Ecto neural progenitor cell (in vitro differentiated cells): ENCODE measurements around the gene CPSF4L.
A peak's percentile ranks its signal among the peaks of the same experiment; 100 is the strongest.
"Not testable (repeated sequence)": the region's sequence is repeated elsewhere in the genome, so short reads cannot be mapped to it uniquely, and the experiment has no call there.

Experiments
- DNase-seq: peaks from one replicate; pipeline ENCODE4 v3.0.0-alpha.2; 2018; ENCODE audit warnings: low spot score

The CPSF4L gene

DNA sequence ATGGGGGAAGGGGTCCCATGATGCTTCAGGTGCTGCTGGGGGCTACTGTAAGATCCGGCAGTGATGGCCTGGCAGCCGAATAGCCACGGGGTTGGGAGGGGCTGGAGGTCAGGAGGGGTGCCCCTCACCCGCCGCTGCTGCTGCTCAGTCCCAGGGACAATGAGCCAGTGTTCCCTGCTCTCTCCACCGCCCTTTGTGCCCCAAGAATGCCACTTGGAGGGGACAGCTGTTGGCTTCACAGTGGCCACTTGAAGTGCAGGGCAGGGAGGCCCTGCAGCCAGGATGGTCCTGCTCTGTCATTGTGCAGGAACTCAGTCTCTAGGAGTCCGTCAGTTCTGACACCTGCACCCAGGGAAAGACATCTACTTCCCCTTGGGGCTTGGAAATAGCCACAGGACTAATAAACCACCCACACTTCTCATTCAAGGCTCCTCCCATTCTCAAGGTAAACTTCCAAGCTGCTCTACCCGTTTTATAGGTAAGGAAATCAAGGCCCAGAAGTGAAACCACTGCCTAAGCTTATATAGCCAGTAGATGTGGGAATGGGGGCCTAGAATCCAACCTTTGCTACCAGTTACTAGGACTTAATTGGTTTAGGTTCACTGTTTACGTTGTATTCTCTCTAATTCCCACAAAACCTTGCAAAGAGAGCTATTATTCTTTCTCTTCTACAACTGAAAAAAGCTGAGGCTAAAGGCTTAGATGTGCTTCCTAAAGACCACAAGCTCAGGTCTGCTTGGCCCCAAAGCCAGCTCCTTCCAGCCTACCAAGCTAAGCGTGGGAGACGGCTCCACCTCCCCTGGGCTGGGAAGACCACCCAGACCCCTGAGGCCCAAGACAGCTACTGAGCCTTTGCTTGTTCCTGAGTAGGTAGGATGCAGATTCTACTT lies 6.2 kb upstream of the CPSF4L start:
- DNase-seq: no peak

DNA sequence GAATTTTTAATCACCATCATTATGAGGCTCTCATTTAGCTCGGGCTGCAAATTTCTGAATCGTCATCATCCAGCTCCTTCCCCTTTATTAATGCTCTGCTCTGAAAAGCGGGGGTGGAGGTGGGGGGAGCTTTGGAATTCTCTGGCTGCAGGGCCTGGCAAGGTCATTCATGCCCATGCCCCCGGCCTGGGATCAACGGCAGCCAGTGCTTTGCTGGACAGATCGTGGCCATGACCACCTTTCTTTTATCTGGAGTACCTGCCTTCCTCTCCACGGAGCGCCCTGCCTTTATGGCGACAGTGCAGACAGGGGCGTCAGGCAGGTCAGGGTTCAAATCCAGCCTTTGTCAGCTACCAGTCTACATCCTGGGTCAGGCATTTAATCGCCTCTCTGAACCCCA lies 5.1 kb upstream of the CPSF4L start:
- DNase-seq: no peak

DNA sequence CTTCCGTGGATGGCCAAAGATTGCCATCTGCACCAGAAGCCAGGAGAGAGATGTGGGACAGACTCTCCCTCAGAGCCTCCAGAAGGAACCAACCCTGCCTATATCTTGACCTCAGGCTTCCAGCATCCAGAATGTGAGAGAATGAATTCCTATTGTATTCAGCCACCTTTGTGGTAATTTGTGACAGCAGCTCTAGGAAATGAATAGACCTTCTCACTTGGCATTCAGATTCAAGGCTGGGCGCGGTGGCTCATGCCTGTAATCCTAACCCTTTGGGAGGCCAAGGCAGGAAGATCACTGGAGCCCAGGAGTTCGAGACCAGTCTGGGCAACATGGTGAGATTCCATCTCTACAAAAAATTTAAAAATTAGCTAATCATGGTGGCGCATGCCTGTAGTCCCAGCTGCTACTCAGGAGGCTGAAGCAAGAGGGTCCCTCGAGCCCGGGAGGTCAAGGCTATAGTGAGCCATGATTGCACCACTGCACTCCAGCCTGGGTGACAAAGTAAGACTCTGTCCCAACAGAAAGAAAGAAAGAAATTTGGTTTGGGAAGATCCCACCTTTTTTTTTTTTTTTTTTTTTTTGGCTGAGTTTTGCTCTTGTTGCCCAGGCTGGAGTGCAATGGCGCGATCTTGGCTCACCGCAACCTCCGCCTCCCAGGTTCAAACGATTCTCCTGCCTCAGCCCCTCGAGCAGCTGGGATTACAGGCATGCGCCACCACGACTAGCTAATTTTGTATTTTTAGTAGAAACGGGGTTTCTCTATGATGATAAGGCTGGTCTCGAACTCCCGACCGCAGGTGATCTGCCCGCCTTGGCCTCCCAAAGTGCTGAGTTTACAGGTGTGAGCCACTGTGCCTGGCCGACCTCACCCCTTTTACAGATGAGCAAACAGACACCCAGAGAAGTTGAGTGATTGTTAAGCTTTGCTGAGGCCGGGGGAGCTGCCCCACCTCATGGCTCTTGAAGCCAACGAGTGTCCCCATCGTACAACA lies 4.3 kb upstream of the CPSF4L start:
- DNase-seq: no peak

DNA sequence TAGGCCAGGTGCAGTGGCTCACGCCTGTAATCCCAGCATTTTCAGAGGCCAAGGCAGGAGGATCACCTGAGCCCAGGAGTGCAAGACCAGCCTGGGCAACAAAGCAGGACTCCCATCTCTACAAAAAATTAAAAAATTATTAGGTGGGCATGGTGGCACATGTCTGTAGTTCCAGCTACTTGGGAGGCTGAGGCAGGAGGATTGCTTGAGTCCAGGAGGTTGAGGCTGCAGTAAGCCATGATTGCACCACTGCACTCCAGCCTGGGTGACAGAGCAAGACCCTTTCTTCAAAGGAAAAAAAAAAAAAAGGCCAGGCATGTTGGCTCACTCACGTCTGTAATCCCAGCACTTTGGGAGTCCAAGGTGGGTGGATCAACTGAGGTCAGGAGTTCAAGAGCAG lies 2.8 kb upstream of the CPSF4L start:
- DNase-seq: not testable (repeated sequence)

DNA sequence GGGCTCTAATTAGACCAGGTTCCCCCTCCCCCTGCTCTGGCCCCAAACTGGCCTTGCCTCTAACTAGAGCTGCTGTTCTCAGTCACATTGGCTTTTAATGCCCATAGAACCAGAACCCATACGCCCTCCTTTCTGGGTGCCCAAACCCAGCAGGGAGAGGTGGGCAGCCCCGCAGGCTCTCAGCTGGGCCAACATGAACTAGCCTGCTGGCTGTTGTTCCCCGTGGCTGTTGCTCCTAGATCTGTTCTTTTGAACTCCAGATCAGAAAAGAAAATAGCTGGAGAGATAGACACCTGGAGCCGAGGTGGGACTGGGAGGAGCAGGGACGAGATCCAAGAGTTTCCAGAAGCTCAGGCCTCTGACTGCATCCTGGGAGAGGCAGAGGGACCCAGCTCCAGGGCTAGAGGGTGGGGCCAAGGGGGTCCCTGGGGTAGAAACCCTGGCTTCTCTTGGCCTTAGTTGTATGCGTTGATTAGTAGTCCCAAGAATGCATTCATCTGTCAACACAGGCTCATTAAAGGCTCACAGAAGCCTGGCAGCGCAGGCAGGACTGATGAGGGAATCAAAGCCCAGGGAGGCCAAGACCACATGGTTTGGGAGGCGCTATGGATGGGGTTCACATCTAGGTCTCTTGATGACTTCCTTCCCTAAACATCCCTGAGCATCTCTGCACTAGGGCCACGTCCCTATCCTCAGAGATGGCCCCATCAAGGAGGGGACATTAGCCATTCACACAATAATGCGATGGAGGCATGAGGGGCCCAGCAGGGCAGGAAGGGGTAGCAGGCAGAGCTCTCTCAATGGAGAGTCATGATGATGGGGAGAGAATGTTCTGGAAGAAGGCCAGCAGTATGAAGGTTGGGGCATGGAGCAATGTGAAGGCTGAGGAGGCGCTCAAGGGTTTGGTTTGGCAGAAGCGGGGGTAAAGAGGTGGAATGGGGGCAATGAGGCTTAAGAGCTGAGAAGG lies 1.3 kb upstream of the CPSF4L start:
- DNase-seq: no peak

DNA sequence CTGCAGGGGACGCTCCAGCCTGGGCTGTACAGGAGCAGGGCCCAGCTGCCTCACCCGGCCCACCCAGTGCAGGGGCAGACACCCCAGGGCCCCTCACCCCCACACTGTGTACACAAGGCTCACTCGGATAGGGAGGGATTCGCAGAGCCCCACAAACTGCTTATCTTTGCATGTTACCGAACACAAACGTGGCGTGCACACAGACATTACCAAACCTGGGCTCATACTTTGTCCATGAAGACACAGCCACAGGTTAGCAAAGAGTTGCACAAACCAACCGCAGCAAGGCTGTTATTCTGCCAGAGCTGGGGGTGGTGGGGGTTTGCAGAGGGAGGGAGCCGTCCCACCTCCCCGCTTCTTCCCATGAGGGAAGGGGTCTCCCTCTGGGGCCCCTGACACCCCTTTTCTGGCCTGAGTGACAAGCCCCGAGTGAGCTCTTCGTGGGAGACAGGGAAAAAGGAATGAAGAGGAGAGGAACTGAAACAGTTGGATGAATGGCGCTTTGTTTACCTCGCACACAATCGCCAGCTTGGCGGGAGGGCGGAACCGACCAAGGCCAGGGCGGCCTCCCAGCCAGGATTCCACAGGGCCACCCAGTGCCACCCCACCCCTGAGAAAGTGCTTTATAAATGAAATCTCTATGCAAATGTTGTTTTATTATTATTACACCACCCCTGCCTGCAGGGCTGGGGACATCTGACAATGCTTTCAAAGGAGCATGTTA lies 434 bp upstream of the CPSF4L start:
- DNase-seq: peak; percentile 65

DNA sequence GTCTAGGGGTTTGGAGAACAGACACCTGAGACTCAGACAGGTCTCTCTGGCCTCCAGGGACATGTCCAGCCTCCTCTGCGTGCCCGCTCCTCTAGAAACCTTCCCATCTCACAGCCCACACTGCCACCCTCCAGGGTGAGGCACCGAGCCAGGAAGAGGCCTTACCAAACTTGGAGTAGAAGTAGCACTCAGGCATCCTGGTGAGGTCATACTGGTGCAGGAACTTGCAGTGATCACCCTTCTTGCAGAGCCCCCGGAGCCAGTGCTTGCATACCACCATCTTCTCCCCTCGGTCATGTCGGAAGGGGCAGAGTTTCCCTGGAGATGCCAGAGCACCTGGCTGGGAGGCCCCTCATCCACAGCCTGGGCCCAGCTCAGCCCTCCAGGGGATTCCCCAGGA lies 4.2 kb downstream of the CPSF4L start:
- no peak for DNase-seq

DNA sequence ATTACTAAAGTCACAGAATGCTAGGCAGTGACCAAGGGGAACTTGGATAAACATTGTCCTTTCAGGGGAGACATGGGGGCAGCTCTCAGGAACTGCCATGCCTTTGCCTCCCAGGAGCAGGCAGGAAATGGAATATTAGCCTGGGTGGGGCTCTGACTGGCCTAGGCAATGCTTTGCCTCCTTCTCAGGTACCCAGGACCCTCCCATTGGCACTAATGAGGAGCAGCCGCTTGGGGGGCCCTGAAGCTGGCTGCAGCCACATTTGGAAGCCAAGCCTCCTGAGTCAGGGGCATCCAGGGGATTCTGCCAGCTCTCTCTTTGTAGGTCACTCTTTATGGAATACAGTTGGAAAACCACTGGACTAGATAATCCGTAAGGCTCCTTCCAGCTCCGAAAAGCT lies 5.5 kb downstream of the CPSF4L start:
- no peak for DNase-seq

DNA sequence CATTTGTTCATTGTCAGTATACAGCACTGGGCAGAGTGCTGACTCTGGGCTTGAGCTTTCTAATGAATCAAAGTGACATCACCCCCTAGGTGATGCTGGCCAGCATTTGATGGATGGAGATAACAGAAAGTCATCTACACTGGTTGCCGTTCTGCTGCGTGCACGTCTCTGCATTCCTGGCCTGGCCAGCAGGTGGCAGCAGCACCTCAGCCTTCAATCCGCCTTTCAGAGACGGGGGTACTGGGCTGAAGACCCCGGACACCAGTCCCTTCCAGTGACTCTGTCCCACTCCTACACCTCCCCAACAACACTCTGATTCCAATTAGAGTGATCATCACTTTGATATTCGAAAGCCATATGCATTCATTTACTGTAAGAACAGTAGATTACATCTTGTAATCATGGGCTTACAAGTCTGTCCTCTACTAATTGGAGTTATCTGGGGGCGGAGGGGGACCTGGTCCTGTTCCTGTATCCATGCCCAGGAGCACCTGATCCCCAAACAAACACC lies 6.0 kb downstream of the CPSF4L start:
- DNase-seq: peak; percentile 87

DNA sequence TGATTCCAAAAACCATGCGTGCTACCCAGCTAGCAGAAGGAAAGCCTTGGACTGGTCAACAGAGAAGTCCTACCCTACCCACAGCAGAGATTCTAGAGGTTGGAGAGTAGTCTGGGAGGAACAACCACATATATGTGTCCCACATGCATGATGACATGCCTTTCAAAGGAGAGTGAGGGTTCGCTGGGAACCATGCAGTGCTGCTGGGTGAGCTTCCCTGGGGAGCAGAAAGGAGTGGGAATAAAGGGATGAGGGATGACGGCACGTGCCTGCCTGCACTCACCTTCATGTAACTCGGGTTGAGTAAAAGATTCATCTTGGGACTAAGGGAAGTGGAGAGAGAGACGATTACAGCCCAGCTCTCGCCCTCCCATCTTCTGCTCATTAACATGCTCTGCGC lies 9.8 kb downstream of the CPSF4L start:
- no peak for DNase-seq

DNA sequence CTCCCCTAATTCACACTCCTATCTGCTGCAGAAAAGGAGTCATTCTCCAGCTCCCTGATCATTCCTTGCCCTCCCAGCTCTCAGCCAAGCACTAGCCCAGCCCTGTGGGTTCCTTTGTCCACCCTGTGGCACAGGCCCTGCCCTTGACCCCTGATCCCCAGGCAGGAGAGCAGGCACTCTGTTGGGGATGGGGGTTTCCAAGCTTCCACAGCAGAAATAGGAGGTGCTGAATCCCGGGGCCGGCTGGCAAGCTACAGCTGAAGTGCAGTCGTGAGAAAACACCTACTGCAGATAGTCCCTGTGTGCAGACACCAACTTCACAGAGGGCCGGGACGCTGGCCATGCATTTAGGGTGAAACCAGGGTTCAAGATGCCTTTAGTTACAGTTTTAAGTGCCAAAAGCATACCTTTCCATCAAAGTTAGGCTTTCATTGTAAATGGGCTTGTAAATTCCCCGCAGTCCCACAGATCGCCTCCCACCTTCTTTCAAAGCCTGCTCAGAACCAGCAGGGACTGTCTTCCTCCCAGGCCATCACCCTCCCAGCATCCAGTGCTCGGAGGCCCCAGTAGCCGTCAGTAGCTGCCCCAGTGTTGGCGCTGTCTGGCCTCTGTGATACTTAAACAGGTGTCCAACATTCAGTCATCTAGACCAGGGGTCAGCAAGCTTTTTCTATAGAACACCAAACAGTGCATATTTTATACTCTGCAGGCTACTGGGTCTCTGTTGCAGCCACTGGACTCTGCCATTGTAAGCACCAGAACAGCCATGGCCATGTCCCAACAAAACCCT lies 10.6 kb downstream of the CPSF4L start:
- no peak for DNase-seq

DNA sequence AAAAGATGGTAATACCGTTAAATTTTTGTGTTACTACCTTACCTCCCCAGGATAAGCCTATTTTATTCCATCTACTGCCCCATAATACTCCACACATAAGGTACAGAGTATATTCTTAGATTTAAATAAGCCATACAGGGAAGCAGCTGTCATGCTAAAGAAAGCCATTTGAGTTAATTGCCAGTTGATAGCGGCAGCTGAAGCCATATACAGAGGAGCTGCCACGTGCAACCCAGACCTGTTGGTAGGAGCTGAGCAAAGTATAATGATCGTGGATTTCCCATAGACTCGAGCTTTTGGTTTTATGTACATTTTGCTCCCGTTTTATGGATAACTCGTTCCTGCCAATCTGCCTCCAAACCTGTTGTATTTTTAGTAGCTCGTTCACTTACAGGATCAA lies 12.0 kb downstream of the CPSF4L start:
- DNase-seq: no peak

DNA sequence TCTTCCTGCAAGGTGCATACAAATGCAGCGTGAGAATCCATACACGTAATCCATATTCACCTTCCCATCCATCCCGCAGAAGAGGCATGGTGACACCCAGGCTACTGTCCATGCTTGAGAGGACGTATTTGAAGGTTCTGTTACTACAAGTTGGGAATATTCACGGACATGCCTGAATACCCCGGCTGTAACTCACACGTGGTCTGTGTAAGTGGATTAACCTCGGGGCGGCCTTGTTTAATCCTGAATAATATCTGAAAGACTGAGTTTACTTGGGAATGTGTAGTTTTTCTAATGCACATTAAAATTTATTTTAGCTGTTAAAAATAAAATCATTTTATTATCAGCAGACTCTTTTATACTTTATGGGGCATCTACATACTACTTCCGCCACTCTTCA lies 13.1 kb downstream of the CPSF4L start:
- no peak for DNase-seq

DNA sequence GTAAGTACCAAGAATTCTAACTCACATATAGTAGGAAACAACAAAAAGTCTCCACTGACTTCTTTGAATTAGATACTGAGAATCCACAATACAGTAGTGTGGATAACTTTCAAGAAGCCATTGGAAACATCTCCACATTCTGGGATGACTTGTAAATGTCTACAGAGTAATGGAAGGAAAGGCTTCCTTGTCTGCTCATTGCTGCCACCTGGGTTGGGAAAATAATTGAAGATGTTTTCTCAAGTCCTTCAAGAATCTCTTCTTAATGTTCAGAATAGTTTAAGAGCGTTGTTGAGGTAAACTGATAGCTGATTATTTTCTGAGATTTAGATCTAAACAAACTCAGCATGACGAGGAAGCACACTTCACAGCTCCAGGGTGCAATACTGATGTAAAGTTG lies 14.0 kb downstream of the CPSF4L start:
- DNase-seq: no peak

DNA sequence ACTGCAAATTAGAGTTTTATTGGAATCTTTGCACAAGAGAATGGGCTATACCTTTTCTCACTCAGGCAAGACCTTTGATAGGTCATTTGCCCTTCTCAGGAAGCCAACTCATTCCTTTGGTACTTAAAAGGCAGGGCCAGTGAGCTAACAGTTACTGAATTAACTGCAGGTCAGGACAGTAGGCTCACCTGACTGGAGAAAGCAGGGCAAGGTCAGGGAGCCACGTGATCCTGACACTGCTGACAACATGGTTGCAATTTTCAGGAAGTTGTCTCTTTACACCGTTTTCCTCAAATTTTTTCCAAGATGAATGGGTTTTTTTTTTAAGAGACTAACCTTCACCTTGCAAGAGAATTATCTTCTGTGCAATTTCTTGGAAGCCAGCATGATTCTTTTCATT lies 21.1 kb downstream of the CPSF4L start:
- no peak for DNase-seq

DNA sequence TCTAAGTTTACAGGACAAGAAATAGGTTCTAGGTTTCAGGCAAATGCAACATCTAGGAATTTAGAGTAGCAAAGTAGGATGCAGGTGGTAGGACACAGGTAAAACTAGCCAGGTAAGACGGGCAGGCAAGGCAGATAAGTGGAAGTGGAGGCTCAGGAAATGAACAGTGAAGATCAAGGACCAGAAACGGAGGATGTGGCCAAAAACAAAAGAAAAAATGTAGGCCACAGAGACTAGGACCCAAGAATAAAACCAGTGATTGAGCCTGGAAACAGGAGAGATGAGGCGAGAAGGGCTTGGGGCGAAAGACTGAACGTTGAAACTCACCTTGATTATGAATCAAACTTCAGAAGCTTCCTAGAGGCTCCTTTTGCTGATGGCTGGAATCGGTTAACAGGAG lies 24.0 kb downstream of the CPSF4L start:
- DNase-seq: no peak

DNA sequence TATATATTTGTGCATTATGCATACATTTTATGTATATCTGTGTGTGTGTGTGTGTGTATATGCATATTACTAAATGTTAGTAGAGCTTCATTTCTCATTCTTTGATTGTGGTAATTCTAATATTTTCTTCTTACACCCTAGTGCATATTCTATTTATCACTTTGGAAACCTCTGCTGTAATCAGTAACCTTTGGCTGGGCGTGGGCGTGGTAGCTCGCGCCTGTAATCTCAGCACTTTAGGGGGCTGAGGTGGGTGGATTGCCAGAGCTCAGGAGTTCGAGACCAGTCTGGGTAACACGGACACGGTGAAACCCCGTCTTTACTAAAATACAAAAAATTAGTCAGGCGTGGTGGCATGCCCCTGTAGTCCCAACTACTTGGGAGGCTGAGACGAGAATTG lies 26.9 kb downstream of the CPSF4L start:
- DNase-seq: no peak

DNA sequence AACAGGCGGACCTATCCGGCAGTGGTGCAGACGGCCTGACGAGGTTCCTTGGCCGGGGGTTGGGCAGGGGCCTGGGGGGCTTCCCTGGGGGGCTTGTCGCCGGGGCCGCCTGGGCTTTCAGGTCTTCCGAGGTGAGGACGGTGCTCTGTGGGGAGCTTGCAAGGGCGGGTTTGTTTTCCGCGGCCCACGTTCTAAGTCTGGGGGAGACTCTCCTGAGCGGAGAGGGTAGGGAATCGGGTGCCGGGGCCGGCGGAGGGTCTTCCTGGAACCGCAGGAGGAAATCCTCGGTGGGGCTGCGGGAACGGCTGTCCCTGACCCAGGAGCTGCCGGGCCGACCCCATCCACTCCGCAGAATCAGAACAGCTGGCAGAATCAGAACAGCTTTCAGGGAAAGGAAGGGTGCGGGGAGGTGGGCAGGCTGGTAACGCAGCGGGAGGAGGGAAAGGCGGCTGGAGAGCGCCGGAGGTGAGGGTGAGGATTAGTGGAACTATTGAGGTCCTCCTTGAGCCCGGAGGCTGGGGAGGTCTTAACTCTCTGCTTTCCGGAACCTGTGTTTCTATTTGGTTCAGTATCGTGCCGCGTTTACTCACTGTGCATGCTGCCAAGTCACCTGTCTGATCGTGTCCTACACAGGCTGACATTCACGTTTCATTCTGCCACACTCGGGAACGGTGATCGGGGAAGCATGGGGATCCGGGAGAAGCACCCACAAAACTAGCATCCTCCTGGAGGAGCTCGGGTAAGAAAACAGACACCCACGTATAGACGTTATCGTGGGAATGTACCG lies 28.9 kb downstream of the CPSF4L start:
- DNase-seq: peak; percentile 85
